Endothelial cell of umbilical vein (primary cell): ENCODE results near the gene PIGM. TPM values are rescaled to one million over a fixed set of nuclear protein-coding genes. Genes with fewer than 3 reads are reported as not detected.

Experiments
- BruUV-seq: library from RNA; stranded (reverse); fragments of 400-500 nt; replicated peaks from 2 replicates; lab custom pipeline; 2021; lab: Mats Ljungman, UMichigan
- CTCF ChIA-PET: fragments of 300-600, 350-600 bp; sonication (Branson Sonifier 250); formaldehyde crosslinking; loops from one replicate; lab custom pipeline; 2021; ENCODE audit warnings: antibody characterized with exemption, inconsistent platforms; lab: Charles Lee
- POLR2A ChIA-PET: fragments of 300-600, 350-600 bp; sonication (Branson Sonifier 250); formaldehyde crosslinking; loops from one replicate; lab custom pipeline; 2021; ENCODE audit warnings: antibody characterized with exemption, inconsistent platforms; lab: Charles Lee
- DNase-seq: peaks from one replicate; pipeline ENCODE4 v3.0.0-alpha.2; 2011; ENCODE audit warnings: low read depth, low spot score
- FAIRE-seq: peaks from 2 replicates; lab custom pipeline; 2011; peaks lifted over from hg19 to GRCh38; lab: Jason Lieb, UNC
- H2AFZ ChIP-seq: 2 replicates; pipeline ENCODE4 v1.6.0; 2012; ENCODE audit warnings: low read depth, low read length, control low read depth, inconsistent platforms
- H3K27ac ChIP-seq: 2 replicates; pipeline ENCODE4 v1.5.1; 2011; ENCODE audit warnings: low read depth, mild to moderate bottlenecking, control low read depth, low read length, moderate library complexity; ENCODE audit not compliant: insufficient read depth
- H3K27me3 ChIP-seq, 2 experiments: 2 replicates each; pipeline versions ENCODE4 v1.6.0 to v1.6.1; 2011; ENCODE audit warnings: low read length in 2 of 2, mixed read lengths in 1 of 2; ENCODE audit not compliant: control insufficient read depth in 2 of 2, insufficient read depth in 2 of 2
- H3K36me3 ChIP-seq, 2 experiments: 2 replicates in 1 of 2; 3 replicates in 1 of 2; pipeline ENCODE4 v1.5.1; 2011; ENCODE audit warnings: low read length in 2 of 2, mild to moderate bottlenecking in 1 of 2, moderate library complexity in 1 of 2; ENCODE audit not compliant: control insufficient read depth in 2 of 2, insufficient read depth in 2 of 2; ENCODE audit errors: extremely low read depth in 1 of 2
- H3K4me1 ChIP-seq: 3 replicates; pipeline ENCODE4 v1.5.1; 2011; ENCODE audit warnings: mild to moderate bottlenecking, low read length; ENCODE audit not compliant: control insufficient read depth, insufficient read depth; ENCODE audit errors: extremely low read depth
- H3K4me2 ChIP-seq: 2 replicates; pipeline ENCODE4 v1.6.1; 2011; ENCODE audit warnings: low read length, control low read depth, mixed read lengths; ENCODE audit not compliant: insufficient read depth
- H3K4me3 ChIP-seq, 3 experiments: fragments of 200-600 bp in 1 of 3; sonication (generic), shearing (Covaris generic) in 1 of 3; replicated peaks in 1 of 3; 2 replicates each; pipeline ENCODE4 v1.5.1; 2011 to 2016; ENCODE audit warnings: control low read depth in 3 of 3, low read length in 3 of 3, mild to moderate bottlenecking in 2 of 3, inconsistent platforms in 1 of 3, low read depth in 1 of 3, moderate library complexity in 1 of 3; ENCODE audit not compliant: insufficient read depth in 1 of 3
- H3K79me2 ChIP-seq: 2 replicates; pipeline ENCODE4 v1.6.0; 2012; ENCODE audit warnings: low read length, inconsistent platforms; ENCODE audit not compliant: control insufficient read depth, insufficient read depth
- H3K9ac ChIP-seq: replicated peaks from 2 replicates; pipeline ENCODE3; 2011; ENCODE audit warnings: low read length, control low read depth; ENCODE audit not compliant: insufficient read depth; ENCODE audit errors: extremely low read depth
- H3K9me1 ChIP-seq: replicated peaks from 3 replicates; pipeline ENCODE4 v1.6.0; 2011; ENCODE audit warnings: mild to moderate bottlenecking, low read length; ENCODE audit not compliant: control insufficient read depth, insufficient read depth; ENCODE audit errors: extremely low read depth
- H3K9me3 ChIP-seq: replicated peaks from 2 replicates; pipeline ENCODE4 v1.5.1; 2012; ENCODE audit warnings: low read length, inconsistent platforms; ENCODE audit not compliant: control insufficient read depth, insufficient read depth
- H4K20me1 ChIP-seq: replicated peaks from 2 replicates; pipeline ENCODE3; 2011; ENCODE audit warnings: mild to moderate bottlenecking, low read length; ENCODE audit not compliant: control insufficient read depth, insufficient read depth; ENCODE audit errors: extremely low read depth
- CTCF ChIP-seq, 2 donors: IDR thresholded peaks; 1 replicate in 1 of 2; 2 replicates in 1 of 2; pipeline ENCODE4 v1.5.1; 2011; ENCODE audit warnings: low read length in 2 of 2, mild to moderate bottlenecking in 2 of 2, moderate library complexity in 2 of 2, control low read depth in 1 of 2, inconsistent platforms in 1 of 2, low read depth in 1 of 2; ENCODE audit not compliant: insufficient read depth in 1 of 2; ENCODE audit errors: extremely low read depth in 1 of 2
- EZH2 ChIP-seq: IDR thresholded peaks from 2 replicates; pipeline ENCODE4 v1.6.1; 2012; ENCODE audit warnings: borderline replicate concordance, low read depth, mild to moderate bottlenecking, moderate library complexity, low read length, inconsistent platforms; ENCODE audit not compliant: severe bottlenecking
- FOS ChIP-seq: IDR thresholded peaks from 2 replicates; pipeline ENCODE4 v1.6.1; 2011; ENCODE audit warnings: mild to moderate bottlenecking, low read length, moderate library complexity, borderline replicate concordance; ENCODE audit not compliant: insufficient read depth
- GATA2 ChIP-seq: IDR thresholded peaks from 2 replicates; pipeline ENCODE4 v1.7.0; 2011; ENCODE audit warnings: low read depth, mild to moderate bottlenecking, moderate library complexity, mixed read lengths, low read length; ENCODE audit not compliant: insufficient read length, insufficient read depth
- JUN ChIP-seq: IDR thresholded peaks from 2 replicates; pipeline ENCODE4 v1.6.1; 2011; ENCODE audit warnings: borderline replicate concordance, low read depth; ENCODE audit not compliant: insufficient read length, insufficient read depth
- MYC ChIP-seq: IDR thresholded peaks from one replicate; pipeline ENCODE4 v1.6.1; 2011; ENCODE audit warnings: mild to moderate bottlenecking, low read depth, low read length
- POLR2A ChIP-seq: IDR thresholded peaks from 2 replicates; pipeline ENCODE4 v1.6.1; 2012; ENCODE audit warnings: low read depth, mild to moderate bottlenecking, control low read depth, low read length
- POLR2AphosphoS5 ChIP-seq: IDR thresholded peaks from 2 replicates; pipeline ENCODE4 v1.6.1; 2012; ENCODE audit warnings: low read depth, mild to moderate bottlenecking, control low read depth, low read length, moderate library complexity; ENCODE audit not compliant: insufficient read depth
- dilution Hi-C: fragments of 300-500 bp; cut with MboI; formaldehyde crosslinking; loops from one replicate; pipeline ENCODE4 v1.15.0; 2019; ENCODE audit warnings: low sequenced_read_pairs; ENCODE audit not compliant: extremely low pct_ligation_motif_present
- intact Hi-C: fragments of 100-400 bp; cut with micrococcal nuclease; formaldehyde crosslinking; loops from one replicate; pipeline ENCODE4 v1.10.0; 2022
- polyA plus RNA-seq, 4 experiments: library from polyadenylated mRNA; depleted of rRNA in 3 of 4; stranded (reverse) in 3 of 4; unstranded in 1 of 4; fragments of >200 nt; gene quantifications; 2 replicates each; pipeline versions ENCODE4 v1.2.1 to v1.2.3, GENCODE V29; 2011 to 2012; ENCODE audit warnings: missing spikeins in 1 of 4
- total RNA-seq: library from RNA; stranded (reverse); gene quantifications from 2 replicates; pipeline ENCODE4 v1.2.3, GENCODE V29; 2021
- TF ChIP-seq, protein P1 (sequence below): IDR thresholded peaks from 2 replicates; pipeline ENCODE4 v1.6.1; 2011; ENCODE audit not compliant: insufficient read depth, insufficient read length

The PIGM gene
- total and polyA plus RNA-seq, 2 donors (not counting 3 experiments of a cell fraction or from before 2014, with no cell fraction given), result 3.4 to 5.4 TPM

DNA sequence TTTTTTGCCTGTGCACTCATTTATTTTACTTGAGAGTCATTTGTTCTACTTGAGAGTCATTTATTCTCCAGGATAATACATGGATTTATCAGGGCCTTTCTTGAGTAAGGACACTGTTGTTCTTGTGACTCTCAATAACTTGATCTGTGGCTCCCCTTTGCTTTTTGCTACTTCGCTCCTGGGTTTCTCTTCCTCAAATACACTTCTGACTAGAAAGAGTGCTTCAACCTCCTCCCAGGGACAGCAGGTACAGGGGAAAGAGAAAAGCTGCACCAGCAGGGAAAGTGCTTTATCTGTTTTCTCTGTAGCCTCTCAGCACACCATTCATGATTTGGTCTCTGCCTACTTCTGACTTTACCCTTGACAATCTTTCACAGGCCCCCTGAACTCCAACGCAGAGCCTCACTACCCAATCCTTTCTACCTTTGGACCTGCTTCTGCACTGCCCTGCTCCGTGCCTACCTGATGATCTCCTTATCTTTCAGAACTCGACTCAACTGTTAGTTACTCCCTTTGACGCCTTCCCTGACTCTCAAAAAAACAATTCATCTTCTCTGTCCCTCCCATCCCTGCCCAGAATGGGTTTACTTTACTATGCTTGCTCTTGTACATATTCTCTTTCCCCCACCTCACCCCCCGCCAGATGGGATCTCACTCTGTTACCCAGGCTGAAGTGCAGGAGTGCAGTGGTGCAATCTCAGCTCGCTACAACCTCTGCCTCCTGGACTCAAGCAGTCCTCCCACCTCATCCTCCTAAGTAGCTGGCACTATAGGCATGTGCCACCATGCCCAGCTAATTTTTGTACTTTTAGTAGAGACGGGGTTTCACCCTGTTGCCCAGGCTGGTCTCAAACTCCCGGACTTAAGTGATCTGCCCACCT, 15.6 kb upstream of the PIGM start:
- Histone ChIP-seq H3K9me1 (no peaks in the 10 kb centered on the region), H3K4me2 (no peak overlapping the region), H3K4me3 (no peak overlapping the region), H3K9ac (no peak overlapping the region), H4K20me1 (no peaks in the 10 kb centered on the region), H3K36me3 (no peaks in the 10 kb centered on the region), H3K4me1 (no peaks in the 10 kb centered on the region), H3K27me3 (peaks cover 20 to 28% of the 10 kb centered on the region in 2 experiments), H3K79me2 (no peaks in the 10 kb centered on the region), H3K9me3 (no peaks in the 10 kb centered on the region), H2AFZ (no peak overlapping the region), H3K27ac (no peak overlapping the region)
- intact Hi-C loops (no loop called here), dilution Hi-C loops (no loop called here)
- POLR2A ChIA-PET, result no interaction called here
- CTCF ChIA-PET, result interaction anchor here (0.7 to 3.1 kb wide), 14 partner anchors 12 to 849 kb away, joined by 3 to 29 read pairs (median 5); partner anchors contain the start of genes KCNJ10 and KCNJ9
- DNase-seq (no peak), FAIRE-seq (no peak)
- no peak for TF ChIP-seq CTCF (IDR thresholded peaks at IDR 0.05; ENCODE audit: extremely low read depth in 1 of 2, insufficient read depth in 1 of 2, low read depth in 1 of 2, low read length in 2 of 2)
- no peak for TF ChIP-seq EZH2
- no peak for TF ChIP-seq MYC
- no peak for TF ChIP-seq POLR2A
- TF ChIP-seq FOS, result no peak
- no peak for TF ChIP-seq JUN
- TF ChIP-seq, protein P1, sequence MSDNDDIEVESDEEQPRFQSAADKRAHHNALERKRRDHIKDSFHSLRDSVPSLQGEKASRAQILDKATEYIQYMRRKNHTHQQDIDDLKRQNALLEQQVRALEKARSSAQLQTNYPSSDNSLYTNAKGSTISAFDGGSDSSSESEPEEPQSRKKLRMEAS, result no peak
- TF ChIP-seq POLR2AphosphoS5, result no peak
- no peak for TF ChIP-seq GATA2
- BruUV-seq, result no TSS peak
